GM20000 (cell line): ENCODE results near the gene VAPA.

Experiments
- DNase-seq: peaks from one replicate; pipeline ENCODE4 v3.0.0; 2012; ENCODE audit warnings: low spot score
- TF ChIP-seq, protein P1 (sequence below): IDR thresholded peaks from 2 replicates; pipeline ENCODE4 v1.5.1; 2012; ENCODE audit warnings: mild to moderate bottlenecking, control low read depth; ENCODE audit errors: extremely low read depth, missing control alignments

Gene VAPA

DNA sequence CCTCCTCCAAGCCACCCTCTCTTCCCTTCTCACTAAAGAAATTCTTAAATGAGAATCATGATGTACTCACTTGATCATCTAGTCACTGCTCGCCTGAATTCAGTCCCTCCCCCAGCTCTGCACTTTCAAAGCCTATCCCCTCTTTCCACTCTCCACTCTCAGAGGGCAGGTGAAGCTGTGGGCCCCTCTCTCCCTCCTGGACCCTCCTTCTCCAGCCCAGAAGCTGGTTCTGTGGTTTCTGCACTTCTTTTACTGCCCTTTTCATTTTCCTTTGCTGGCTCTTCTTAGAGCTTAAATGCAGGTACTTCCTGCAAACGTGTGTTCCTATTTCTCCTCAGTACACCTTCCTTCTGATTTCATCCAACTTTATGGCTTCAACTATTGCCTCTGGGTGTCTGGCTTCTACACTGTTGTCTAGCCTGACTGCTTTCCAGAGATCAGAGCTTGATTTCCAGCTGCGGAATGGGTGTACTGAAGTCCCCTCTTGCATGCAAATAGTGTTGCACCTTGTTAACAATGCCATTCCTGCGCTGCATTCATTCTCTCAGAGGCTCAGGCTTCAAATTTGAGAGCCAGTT lies 43.3 kb upstream of the VAPA start:
- TF ChIP-seq, protein P1, sequence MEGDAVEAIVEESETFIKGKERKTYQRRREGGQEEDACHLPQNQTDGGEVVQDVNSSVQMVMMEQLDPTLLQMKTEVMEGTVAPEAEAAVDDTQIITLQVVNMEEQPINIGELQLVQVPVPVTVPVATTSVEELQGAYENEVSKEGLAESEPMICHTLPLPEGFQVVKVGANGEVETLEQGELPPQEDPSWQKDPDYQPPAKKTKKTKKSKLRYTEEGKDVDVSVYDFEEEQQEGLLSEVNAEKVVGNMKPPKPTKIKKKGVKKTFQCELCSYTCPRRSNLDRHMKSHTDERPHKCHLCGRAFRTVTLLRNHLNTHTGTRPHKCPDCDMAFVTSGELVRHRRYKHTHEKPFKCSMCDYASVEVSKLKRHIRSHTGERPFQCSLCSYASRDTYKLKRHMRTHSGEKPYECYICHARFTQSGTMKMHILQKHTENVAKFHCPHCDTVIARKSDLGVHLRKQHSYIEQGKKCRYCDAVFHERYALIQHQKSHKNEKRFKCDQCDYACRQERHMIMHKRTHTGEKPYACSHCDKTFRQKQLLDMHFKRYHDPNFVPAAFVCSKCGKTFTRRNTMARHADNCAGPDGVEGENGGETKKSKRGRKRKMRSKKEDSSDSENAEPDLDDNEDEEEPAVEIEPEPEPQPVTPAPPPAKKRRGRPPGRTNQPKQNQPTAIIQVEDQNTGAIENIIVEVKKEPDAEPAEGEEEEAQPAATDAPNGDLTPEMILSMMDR: no peak
- no peak for DNase-seq

DNA sequence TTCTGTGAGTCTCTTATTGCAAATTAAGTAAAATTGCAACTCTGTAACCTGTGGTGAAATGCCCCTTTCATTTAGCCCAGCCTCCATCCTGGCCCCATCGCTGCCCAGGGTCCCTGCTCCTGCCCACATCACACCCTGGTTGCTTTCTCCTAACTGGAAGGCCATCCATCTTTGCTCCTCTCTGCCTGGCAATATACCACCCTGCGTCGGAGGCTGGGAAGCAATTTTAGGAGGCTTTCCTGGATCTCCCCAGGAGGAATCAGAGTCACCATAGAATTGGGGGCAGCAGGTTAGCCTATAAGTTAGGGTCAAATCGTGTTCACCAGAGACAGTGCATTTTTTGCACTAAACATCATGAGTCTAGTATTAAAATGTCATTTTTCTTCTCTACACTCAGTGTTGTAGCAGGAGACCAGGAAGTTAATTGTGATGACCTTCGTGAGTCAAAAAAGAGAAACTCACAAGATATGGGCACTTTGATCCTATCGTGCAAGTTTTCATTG lies 42.5 kb upstream of the VAPA start:
- TF ChIP-seq, protein P1: no peak
- DNase-seq: no peak

DNA sequence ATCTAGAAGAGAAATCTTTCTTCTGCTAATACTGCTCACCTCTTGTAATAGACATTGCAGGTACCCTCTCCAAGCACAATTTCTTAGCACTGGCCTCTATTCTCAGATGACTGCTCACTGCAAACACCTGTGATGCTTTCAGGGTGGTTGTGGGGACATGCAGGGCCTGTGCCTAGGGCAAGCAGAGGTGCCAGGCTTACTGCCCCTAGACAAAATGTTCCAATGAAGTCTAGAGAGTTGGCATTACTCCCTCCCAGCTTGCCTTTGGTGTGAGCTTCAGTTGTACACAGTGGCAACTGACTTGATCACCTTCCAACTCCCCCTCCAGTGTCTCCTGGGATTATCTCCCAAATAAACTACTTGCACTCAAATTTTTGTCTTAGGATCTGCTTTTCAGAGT lies 41.0 kb upstream of the VAPA start:
- no peak for DNase-seq
- TF ChIP-seq, protein P1: no peak

DNA sequence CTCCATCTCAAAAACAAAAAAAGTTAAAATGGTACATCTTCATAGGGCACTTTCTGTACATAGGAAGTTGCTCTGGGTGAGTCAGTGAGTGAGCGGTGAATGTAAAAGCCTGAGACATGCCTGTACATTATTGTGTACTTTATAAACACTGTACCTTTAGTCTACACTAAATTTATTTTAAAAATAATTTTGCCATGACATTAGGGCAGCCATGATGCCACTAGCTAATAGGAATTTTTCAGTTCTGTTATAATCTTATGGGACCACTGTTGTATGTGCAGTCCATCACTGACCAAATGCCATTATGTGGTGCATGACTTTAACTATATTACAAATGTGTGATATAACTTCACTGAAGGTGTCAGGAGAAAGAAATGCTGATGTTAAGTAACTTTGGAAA lies 39.1 kb upstream of the VAPA start:
- DNase-seq: no peak
- TF ChIP-seq, protein P1: no peak

DNA sequence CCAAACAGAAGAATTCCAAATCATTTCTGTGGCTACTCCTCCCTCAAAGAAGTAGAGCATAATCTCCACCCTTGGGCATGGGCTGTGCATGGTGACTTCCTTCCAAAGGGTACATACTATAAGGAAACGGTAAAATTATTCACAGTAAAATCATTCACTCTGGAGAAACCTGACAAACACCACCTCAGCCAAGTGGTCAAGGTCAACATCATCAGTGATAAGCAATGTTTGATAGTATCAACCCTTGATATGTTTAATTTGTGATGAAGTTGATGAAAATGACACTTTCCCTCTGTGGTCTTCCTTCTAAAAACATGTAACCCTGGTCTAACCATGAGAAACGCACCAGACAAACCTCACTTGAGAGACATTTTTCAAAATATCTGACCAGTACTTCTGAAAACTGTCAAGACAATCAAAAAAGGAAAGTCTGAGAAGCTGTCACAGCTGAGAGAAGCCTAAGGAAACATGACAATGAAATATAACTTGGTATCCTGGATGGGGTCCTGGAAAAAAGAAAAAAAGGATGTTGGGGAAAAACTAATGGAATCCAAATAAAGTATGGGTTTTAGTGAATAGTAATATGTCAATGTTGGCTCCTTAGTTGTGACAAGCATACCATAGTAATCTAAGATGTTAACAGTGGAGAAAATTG lies 37.5 kb upstream of the VAPA start:
- DNase-seq: no peak
- TF ChIP-seq, protein P1: no peak

DNA sequence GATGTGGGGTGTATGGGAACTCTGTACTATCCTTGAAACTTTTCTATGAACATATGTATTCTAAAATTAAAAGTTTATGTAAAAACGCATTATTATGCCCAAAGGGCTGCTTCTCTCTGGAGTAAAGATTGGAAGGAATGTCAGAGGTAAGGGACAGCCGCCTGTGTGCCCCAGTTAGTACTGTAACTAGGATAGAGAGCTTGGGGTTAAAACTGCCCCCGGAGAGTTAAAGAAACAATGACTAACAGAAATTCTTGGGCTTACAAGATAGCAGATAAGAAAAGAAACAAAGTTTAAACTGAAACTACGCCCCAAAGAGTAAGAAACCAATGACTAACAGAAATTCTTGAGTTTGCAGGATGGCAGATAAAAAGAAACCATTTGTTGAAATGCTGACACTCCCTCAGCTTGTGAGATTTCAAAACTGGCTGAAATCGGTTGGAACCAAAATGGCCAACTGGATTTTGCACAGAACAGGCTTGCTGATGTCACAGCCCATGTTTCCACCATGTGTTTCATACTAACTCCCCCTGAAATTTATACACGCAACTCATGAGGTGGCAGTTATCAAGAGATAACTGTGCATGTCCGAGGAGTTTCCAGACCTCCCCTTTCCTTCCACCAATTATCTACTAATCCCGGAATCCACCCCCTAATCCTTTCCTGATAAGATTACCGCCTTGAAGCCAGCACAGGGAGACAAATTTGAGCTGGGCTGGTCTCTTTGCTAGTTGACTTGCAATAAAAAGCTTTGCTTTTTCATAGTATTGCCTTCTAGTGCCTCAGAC lies 36.8 kb upstream of the VAPA start:
- TF ChIP-seq, protein P1: no peak
- DNase-seq: no peak

DNA sequence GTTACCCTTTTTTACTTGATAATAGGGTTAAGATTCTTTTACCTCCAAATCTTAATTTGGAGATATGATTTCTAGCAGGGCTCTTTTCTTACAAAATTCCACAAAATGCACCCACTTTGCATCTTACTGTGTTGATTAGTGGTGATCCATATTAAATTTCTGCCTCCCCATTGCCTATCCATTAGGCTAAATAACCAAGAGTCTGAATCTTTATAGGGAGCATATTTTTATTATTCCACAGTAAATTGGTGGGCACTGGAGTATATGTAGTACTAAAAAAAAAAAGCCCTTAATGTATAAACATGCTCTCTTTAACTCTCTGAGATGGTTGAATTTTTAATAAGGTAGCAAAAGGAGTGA lies 36.2 kb upstream of the VAPA start:
- TF ChIP-seq, protein P1: no peak

More for the DNA sequence above, 36.2 kb upstream of the VAPA start:
- no peak for DNase-seq
